Neural cell (in vitro differentiated cells): ENCODE measurements around the gene CDT1. TPM values are rescaled to one million over a fixed set of nuclear protein-coding genes. Genes with fewer than 3 reads are reported as not detected.

Source experiments
- H2AFZ ChIP-seq: fragments of 200-600, 300-800 bp; sonication (generic), shearing (Covaris generic); 2 replicates; pipeline ENCODE4 v1.6.0; 2014; ENCODE audit warnings: low read depth, mild to moderate bottlenecking, antibody characterized with exemption, low read length, moderate library complexity
- H3F3A ChIP-seq: fragments of 200-600 bp; shearing (Covaris generic); 2 replicates; pipeline ENCODE4 v1.6.1; 2016; ENCODE audit warnings: mild to moderate bottlenecking, moderate library complexity, mixed read lengths, antibody characterized with exemption, low read length; ENCODE audit not compliant: insufficient read depth, poor library complexity, severe bottlenecking
- H3K27ac ChIP-seq: fragments of 200-600, 300-800 bp; sonication (generic), shearing (Covaris generic); 2 replicates; pipeline ENCODE4 v1.5.1; 2014; ENCODE audit warnings: mild to moderate bottlenecking, low read length, moderate library complexity
- H3K27me3 ChIP-seq: fragments of 300-800, 200-600 bp; sonication (generic), shearing (Covaris generic); 2 replicates; pipeline ENCODE4 v1.6.0; 2014; ENCODE audit warnings: mild to moderate bottlenecking, low read depth, low read length, moderate library complexity; ENCODE audit not compliant: insufficient read depth
- H3K36me3 ChIP-seq: fragments of 300-800, 200-600 bp; sonication (generic), shearing (Covaris generic); 2 replicates; pipeline ENCODE4 v1.5.1; 2014; ENCODE audit warnings: mild to moderate bottlenecking, antibody characterized with exemption, low read length, moderate library complexity; ENCODE audit not compliant: insufficient read depth
- H3K4me2 ChIP-seq: fragments of 300-800, 200-600 bp; sonication (generic), shearing (Covaris generic); 2 replicates; pipeline ENCODE4 v1.6.0; 2014; ENCODE audit warnings: mild to moderate bottlenecking, low read length
- H3K4me3 ChIP-seq: fragments of 300-800, 200-600 bp; sonication (generic), shearing (Covaris generic); 2 replicates; pipeline ENCODE4 v1.5.1; 2014; ENCODE audit warnings: mild to moderate bottlenecking, low read length, moderate library complexity
- H3K79me2 ChIP-seq: fragments of 200-600 bp; shearing (Covaris generic); replicated peaks from 2 replicates; pipeline ENCODE4 v1.6.0; 2014; ENCODE audit warnings: mild to moderate bottlenecking, low read length, moderate library complexity; ENCODE audit not compliant: insufficient read depth
- H3K9ac ChIP-seq: fragments of 300-800, 200-600 bp; sonication (generic), shearing (Covaris generic); 2 replicates; pipeline ENCODE4 v1.6.1; 2016; ENCODE audit warnings: mild to moderate bottlenecking, low read length, mixed read lengths
- H3K9me2 ChIP-seq: fragments of 200-600 bp; shearing (Covaris generic); 2 replicates; pipeline ENCODE4 v1.6.1; 2016; ENCODE audit warnings: mild to moderate bottlenecking, low read length, mixed read lengths; ENCODE audit not compliant: insufficient read depth
- H3K9me3 ChIP-seq: fragments of 200-600, 300-800 bp; sonication (generic), shearing (Covaris generic); 2 replicates; pipeline ENCODE4 v1.6.1; 2016; ENCODE audit warnings: mild to moderate bottlenecking, mixed run types, low read length, moderate library complexity, mixed read lengths
- H4K20me1 ChIP-seq: fragments of 200-600 bp; shearing (Covaris generic); 2 replicates; pipeline ENCODE4 v1.6.1; 2016; ENCODE audit warnings: mild to moderate bottlenecking, mixed run types; ENCODE audit not compliant: insufficient read depth
- EP300 ChIP-seq: fragments of 450-650 bp; conservative IDR thresholded peaks from 2 replicates; pipeline ENCODE4 v1.6.1; 2014; ENCODE audit warnings: antibody characterized with exemption, mild to moderate bottlenecking, moderate library complexity; ENCODE audit not compliant: poor library complexity, severe bottlenecking
- EZH2 ChIP-seq: fragments of 200-600, 300-800 bp; shearing (Covaris generic), sonication (generic); IDR thresholded peaks from 2 replicates; pipeline ENCODE4 v1.6.1; 2014; ENCODE audit warnings: antibody characterized with exemption, low read length, borderline replicate concordance, mild to moderate bottlenecking; ENCODE audit not compliant: insufficient read depth, poor library complexity, severe bottlenecking
- MXI1 ChIP-seq: fragments of 450-650 bp; conservative IDR thresholded peaks from 2 replicates; pipeline ENCODE4 v1.6.1; 2014; ENCODE audit warnings: antibody characterized with exemption, mild to moderate bottlenecking; ENCODE audit not compliant: poor library complexity, severe bottlenecking
- POLR2AphosphoS5 ChIP-seq: IDR thresholded peaks from 2 replicates; pipeline ENCODE4 v1.6.1; 2012
- RAD21 ChIP-seq: fragments of 450-650 bp; conservative IDR thresholded peaks from 2 replicates; pipeline ENCODE4 v1.6.1; 2014; ENCODE audit warnings: antibody characterized with exemption, mild to moderate bottlenecking, moderate library complexity
- SMC3 ChIP-seq: fragments of 450-650 bp; conservative IDR thresholded peaks from 2 replicates; pipeline ENCODE4 v1.6.1; 2014; ENCODE audit warnings: antibody characterized with exemption, mild to moderate bottlenecking, moderate library complexity; ENCODE audit not compliant: poor library complexity
- TAF1 ChIP-seq: IDR thresholded peaks from 2 replicates; pipeline ENCODE4 v1.6.1; 2012; ENCODE audit warnings: low read depth
- polyA plus RNA-seq: library from polyadenylated mRNA; depleted of rRNA; stranded (reverse); fragments of >200 nt; gene quantifications from 2 replicates; pipeline ENCODE4 v1.2.3, GENCODE V29; 2014
- TF ChIP-seq, protein P1 (sequence below): IDR thresholded peaks from 2 replicates; pipeline ENCODE4 v1.6.1; 2012; ENCODE audit warnings: borderline replicate concordance
- TF ChIP-seq, protein P2 (sequence below): fragments of 450-650 bp; IDR thresholded peaks from 2 replicates; pipeline ENCODE4 v1.5.1; 2014; ENCODE audit warnings: antibody characterized with exemption, mild to moderate bottlenecking, moderate library complexity; ENCODE audit not compliant: poor library complexity, severe bottlenecking

The CDT1 gene
- polyA plus RNA-seq, 1 donor from 2014 or later, result 1.0 TPM

DNA sequence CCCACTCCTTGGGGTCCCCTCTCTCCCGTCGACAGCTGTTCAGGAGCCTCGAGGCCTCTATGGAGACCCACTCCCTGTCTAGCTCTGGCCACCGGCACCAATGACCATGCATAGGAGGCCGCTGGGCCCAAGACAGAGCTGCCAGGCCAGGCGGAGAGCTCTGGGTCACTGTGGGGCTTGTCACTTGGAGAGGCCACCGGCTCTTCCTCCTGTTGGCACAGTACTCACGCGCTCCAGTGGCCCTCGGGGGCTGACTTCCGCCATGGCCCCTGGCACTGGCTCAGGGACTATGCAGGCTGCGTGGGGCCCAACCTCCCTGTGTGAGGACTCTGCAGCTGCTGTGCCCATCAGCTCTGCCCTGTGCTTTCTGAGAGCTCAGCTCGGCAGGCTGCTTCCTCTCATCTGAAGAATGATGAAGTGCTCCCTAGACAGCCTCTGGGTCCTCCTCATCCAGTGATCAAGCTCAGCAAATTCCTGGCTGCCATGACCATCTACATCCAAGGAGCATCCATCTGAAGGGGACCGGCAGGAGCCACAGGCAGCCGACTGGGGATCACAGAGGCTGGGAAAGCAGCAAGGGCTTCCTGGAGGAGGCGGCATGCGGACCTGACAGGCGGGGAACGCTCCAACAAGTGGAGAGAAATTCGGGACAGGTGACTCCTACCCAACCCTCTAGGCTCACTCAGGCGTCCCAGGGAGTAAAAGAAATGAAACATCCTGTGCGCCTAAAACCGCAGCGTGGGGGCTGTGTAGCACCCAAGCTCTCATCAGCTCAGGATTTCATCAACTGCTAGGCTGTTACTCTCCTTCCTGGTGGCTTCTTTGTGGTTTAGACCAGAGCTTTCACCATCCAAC, 36.4 kb downstream of the CDT1 start:
- H3K4me2 ChIP-seq, result no peak overlapping the region
- H3K9me2 ChIP-seq, result no peaks in the 10 kb centered on the region
- no peaks in the 10 kb centered on the region for H4K20me1 ChIP-seq
- no peak overlapping the region for H3K4me3 ChIP-seq
- no peak overlapping the region for H3K27ac ChIP-seq
- H3K9ac ChIP-seq, result no peak overlapping the region
- no peaks in the 10 kb centered on the region for H3K27me3 ChIP-seq
- H3F3A ChIP-seq, result no peaks in the 10 kb centered on the region
- no peak overlapping the region for H2AFZ ChIP-seq
- TF ChIP-seq EP300, result no peak
- no peak for TF ChIP-seq SMC3
- no peak for TF ChIP-seq MXI1
- TF ChIP-seq EZH2, result no peak
- no peak for TF ChIP-seq POLR2AphosphoS5
- TF ChIP-seq TAF1, result no peak
- TF ChIP-seq, protein P1, sequence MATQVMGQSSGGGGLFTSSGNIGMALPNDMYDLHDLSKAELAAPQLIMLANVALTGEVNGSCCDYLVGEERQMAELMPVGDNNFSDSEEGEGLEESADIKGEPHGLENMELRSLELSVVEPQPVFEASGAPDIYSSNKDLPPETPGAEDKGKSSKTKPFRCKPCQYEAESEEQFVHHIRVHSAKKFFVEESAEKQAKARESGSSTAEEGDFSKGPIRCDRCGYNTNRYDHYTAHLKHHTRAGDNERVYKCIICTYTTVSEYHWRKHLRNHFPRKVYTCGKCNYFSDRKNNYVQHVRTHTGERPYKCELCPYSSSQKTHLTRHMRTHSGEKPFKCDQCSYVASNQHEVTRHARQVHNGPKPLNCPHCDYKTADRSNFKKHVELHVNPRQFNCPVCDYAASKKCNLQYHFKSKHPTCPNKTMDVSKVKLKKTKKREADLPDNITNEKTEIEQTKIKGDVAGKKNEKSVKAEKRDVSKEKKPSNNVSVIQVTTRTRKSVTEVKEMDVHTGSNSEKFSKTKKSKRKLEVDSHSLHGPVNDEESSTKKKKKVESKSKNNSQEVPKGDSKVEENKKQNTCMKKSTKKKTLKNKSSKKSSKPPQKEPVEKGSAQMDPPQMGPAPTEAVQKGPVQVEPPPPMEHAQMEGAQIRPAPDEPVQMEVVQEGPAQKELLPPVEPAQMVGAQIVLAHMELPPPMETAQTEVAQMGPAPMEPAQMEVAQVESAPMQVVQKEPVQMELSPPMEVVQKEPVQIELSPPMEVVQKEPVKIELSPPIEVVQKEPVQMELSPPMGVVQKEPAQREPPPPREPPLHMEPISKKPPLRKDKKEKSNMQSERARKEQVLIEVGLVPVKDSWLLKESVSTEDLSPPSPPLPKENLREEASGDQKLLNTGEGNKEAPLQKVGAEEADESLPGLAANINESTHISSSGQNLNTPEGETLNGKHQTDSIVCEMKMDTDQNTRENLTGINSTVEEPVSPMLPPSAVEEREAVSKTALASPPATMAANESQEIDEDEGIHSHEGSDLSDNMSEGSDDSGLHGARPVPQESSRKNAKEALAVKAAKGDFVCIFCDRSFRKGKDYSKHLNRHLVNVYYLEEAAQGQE, result no peak
- TF ChIP-seq RAD21, result no peak
- TF ChIP-seq, protein P2, sequence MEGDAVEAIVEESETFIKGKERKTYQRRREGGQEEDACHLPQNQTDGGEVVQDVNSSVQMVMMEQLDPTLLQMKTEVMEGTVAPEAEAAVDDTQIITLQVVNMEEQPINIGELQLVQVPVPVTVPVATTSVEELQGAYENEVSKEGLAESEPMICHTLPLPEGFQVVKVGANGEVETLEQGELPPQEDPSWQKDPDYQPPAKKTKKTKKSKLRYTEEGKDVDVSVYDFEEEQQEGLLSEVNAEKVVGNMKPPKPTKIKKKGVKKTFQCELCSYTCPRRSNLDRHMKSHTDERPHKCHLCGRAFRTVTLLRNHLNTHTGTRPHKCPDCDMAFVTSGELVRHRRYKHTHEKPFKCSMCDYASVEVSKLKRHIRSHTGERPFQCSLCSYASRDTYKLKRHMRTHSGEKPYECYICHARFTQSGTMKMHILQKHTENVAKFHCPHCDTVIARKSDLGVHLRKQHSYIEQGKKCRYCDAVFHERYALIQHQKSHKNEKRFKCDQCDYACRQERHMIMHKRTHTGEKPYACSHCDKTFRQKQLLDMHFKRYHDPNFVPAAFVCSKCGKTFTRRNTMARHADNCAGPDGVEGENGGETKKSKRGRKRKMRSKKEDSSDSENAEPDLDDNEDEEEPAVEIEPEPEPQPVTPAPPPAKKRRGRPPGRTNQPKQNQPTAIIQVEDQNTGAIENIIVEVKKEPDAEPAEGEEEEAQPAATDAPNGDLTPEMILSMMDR, result no peak
- H3K9me3 ChIP-seq, result no peaks in the 10 kb centered on the region
- H3K36me3 ChIP-seq, result no peaks in the 10 kb centered on the region
- H3K79me2 ChIP-seq, result no peaks in the 10 kb centered on the region

DNA sequence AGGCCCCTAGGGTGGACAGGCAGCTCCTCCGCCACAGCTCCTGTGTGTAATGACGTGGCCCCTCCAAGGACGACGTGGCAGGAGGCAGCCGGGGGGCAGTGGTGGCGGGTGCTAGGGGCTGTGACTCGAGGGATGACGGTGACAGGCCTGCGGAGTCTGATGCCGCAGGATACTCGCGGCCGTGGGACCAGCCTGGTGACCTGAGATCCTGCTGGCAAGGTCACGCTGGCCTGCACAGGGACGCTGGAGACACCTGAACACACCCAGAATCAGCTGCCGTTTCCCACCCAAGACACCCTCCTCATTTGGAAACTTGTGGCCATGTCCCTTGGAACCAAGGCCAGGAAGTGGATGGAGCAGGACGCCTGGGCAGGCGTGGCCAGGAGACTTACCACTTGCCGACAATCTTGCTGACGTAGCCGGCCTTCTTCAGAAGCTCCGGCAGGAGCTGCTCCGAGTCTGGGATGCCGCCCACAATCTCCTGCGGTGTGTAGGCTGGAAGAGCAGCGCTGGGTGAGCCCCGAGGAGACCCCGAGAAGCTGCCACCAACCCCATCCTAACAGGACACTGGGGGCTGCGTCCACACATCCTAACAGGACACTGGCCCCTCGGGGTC, 37.1 kb downstream of the CDT1 start:
- no peaks in the 10 kb centered on the region for H3K9me3 ChIP-seq
- H3K79me2 ChIP-seq, result no peaks in the 10 kb centered on the region
- H3K9me2 ChIP-seq, result no peaks in the 10 kb centered on the region
- no peak for TF ChIP-seq EP300
- no peak for TF ChIP-seq TAF1
- no peak for TF ChIP-seq EZH2
- TF ChIP-seq, protein P1, result no peak
- TF ChIP-seq MXI1, result no peak
- TF ChIP-seq POLR2AphosphoS5, result no peak
- no peak for TF ChIP-seq SMC3
- no peak for TF ChIP-seq RAD21
- TF ChIP-seq, protein P2, result no peak
- no peaks in the 10 kb centered on the region for H3K36me3 ChIP-seq
- no peak overlapping the region for H3K4me3 ChIP-seq
- H3K27me3 ChIP-seq, result no peaks in the 10 kb centered on the region
- no peak overlapping the region for H3K27ac ChIP-seq
- H2AFZ ChIP-seq, result no peak overlapping the region
- H3F3A ChIP-seq, result no peaks in the 10 kb centered on the region
- no peaks in the 10 kb centered on the region for H4K20me1 ChIP-seq
- no peak overlapping the region for H3K4me2 ChIP-seq
- H3K9ac ChIP-seq, result no peak overlapping the region
